IPS-NIHi7 (cell line): ENCODE measurements around the gene FMC1.
"Not testable (repeated sequence)": the region's sequence is repeated elsewhere in the genome, so short reads cannot be mapped to it uniquely, and the experiment has no call there.

ENCODE experiments used
- DNase-seq: peaks from one replicate; pipeline ENCODE4 v3.0.0; 2012; ENCODE audit warnings: mixed read lengths; ENCODE audit errors: extremely low spot score

Gene FMC1

DNA sequence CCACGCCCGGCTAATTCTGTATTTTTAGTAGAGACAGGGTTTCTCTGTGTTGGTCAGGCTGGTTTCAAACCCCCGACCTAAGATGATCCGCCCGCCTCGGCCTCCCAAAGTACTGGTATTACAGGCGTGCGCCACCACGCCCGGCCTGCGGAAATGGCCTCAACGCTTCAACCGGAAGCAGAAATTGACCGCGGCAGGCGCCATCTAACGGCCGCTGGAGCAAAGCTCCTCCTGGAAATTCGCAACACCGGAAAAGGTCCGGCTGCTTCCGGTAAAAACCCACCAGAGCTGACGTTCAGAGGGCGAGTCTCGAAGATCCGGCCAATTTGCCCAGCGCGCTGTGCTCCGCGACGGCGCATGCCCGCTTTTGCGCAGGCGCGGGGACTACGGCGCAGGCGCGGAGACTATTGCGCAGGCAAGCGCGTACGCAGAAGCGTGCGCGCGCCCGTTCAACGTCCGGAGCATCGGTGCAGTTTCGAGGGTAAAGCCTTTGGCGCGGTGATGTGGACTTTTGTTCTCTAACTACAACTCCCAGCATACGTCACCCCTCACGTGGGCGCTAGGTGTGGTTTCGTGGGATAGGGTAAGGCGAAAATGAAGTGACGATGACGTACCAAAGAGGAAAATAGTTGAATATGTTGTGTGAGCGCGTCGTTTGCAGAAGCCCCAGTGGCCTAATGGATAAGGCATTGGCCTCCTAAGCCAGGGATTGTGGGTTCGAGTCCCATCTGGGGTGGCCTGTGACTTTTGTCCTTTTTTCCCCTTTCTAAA lies 915 bp upstream of the FMC1 start:
- DNase-seq, result peak; percentile 94

DNA sequence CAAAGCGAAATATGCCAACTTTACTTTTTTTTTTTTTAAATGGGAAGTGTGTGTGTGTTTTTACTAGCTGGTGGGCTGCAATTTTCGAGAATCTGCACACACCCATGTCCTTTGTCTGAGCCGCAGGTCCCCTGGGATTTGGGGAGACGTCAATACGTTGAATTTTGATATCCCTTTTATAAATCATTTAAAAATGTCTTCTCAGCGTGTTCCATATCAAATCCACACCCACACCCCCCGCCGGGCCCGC lies 404 bp upstream of the FMC1 start:
- no peak for DNase-seq

DNA sequence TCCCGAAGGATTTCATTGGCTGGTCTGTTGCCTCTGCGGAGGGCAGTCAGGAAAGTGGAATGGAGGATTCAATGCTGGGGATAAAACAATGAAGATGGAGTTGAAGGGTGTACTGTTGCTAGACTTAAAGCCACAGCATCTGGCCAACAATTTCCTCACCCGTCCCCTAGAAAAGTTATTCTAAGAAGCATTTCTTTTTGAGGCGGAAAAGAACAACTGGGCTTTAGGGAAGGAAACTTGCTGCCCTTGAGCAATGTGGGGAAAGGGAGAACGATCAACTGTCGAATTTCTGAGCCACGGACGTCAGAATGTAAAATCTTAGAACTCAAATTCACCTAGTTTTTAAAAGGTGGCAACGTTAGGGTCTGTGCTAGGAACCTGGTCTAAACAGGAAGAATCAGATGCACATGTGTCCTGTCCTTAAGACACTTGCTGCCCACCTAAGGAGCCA lies 664 bp downstream of the FMC1 start:
- no peak for DNase-seq

DNA sequence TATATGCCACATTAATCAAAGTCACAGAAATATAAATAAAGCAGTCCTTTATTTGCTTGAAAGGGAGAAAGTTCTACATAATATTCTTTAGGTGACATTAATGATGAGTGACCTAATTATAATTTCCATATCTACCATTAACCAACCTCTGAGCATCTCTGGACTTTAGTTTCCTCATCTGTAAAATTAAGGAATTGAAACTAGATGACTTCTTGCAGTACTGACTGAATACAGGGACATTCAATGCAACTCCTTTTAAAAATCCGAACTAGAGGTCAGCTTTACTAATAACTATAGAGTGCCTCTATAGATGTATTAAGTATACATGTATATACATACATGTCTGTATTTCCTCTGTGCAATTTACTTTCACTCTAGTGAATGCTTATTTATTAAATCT lies 3.9 kb downstream of the FMC1 start:
- DNase-seq, result no peak

DNA sequence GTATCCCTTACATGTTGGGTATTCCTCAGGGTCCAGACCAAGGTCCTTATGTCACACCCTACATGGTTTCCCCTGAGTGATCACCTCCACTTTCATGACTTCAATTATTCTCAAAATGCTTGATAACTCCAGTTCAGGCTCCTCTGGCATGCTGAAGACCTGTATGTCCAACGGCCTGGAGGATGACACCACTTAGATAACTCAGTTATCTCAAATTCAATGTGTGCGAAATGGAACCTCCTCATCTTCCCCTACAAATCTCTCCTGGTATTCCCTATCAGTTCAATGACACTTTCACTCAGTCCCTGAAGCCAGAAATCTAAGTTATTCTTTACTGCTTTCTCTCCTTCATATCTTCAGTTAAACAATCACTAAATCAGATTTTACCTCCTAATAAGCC lies 9.9 kb downstream of the FMC1 start:
- no peak for DNase-seq

DNA sequence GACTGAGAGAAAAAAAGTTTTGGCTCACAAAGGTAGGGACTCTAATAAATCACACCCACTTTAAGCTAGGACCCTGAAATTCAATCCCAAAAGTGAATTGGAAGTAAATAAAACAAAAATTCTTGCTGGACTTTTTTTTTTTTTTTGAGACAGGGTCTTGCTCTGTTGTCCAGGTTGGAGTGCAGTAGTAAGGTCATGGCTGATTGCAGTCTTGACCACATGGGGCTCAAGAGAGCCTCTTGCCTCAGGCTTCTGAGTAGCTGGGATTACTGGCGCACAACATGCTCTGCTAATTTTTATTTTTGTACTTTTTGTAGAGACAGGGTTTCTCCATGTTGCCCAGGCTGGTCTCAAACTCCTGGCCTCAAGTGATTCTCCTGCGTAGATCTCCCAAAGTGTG lies 13.6 kb downstream of the FMC1 start:
- no peak for DNase-seq

DNA sequence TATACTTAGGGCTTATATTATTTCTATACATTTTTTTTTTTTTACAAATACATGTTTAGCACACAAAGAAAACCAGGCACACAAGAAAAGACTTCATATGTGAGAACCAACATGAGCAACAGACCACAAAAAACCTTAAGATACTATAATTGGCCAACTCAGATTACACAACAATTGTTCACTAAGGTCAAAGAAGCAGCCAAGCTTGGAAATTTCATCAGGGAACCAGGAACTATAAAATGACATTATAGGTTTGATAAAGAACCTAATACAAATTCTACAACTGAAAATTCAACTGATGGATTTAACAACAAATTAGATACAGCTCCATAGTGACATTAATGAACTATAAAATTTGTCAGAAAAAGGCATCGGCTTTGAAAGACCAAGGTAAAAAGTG lies 14.2 kb downstream of the FMC1 start:
- DNase-seq, result no peak

DNA sequence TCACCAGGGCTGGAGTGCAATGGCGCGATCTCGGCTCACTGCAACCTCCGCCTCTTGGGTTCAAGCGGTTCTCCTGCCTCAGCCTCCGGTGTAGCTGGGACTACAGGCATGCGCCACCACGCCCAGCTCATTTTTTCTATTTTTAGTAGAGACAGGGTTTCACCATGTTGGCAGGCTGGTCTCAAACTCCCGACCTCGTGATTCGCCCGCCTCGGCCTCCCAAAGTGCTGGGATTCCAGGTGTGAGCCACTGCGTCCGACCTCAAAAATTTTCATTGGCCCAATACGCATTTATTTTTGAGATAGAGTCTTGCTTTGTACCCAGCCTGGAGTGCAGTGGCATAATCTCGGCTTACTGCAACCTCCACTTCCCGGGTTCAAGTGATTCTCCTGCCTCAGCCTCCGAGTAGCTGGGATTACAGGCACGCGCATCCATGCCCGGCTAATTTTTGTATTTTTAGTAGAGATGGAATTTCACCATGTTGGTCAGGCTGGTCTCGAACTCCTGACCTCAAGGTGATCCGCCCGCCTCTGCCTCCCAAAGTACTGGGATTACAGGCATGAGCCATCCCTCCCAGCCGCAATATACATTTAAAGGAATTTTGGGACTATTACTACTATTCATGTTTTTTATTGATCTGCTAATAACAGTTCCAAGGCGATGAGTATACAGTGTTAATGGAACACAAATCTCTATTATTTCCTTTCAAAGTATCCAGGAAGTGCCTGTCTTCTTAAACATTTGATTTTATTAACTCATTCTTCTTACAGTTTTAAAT lies 16.8 kb downstream of the FMC1 start:
- DNase-seq, result not testable (repeated sequence)

DNA sequence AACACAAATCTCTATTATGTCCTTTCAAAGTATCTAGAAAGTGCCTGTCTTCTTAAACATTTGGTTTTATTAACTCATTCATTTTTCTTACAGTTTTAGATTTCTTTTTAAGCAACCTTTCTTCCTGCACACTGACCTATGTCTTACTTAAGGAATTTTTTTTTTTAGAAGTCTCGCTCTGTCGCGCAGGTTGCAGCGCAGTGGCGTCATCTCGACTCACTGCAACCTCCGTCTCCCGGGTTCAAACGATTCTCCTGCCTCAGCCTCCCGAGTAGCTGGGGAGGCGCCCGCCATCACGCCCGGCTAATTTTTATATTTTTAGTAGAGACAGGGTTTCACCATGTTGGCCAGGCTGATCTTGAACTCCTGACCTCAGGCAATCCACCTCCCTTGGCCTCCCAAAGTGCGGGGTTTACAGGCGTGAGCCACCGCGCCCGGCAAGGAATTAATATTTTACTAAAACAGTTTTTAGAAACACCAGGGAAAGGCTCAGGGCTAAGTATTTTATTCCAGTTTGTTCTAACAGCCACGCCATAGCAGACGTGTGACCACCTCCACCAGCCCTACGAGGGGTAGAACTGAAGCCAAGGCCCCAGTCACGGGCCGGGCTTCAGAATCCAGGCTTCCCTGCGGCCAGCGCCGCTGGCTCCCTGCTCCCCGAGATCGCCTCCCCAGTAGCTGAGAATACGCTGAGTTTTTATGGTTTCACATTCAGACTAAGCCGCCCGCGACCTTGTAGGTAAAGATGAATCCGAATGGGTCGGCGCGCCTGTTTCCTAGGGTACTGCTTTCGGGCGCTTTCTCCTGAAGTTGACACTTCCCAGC lies 17.6 kb downstream of the FMC1 start:
- peak; percentile 23 for DNase-seq

DNA sequence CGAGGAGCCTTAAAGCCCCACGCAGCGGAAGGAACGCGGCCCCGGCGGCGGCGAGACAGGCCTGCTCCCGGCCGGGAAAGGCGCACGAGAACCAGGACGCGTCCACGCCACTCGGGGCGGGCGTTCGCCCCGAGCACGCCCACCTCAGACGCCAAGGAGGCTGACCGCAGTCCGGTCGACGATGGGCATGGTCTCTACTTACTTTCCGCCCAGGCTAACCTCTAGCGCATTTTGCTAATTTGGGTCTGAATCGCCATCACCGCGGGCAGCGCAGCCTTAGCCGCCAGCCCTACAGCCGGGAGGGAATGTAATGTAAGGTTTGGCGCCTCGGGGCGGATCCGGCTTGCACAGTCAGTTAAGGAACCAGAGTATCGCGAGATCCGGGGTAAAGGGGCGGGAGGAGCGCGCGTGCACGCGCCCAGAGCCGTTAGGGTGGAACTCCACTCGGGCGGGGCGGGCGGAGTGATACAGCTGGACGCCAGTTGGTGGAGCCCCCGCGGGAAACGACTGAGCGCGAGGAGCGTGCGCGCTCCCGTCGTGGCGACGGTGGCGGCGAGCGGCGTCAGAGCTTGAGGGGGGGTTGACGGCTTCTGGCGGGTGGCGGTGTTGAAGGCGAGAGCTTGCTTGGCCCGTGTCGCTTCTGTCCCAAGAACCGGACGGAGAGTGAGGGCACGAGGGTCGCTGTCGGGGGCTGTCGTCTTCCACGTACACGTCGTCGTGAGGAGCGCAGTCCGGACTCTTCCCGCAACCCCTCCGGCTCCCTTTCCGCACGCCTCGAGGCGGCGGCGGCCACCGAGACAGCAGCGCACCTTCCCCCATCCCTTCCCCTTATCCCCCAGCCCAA lies 18.5 kb downstream of the FMC1 start, which contains the start of gene LUC7L2:
Gene LUC7L2, plus strand, starts transcription at position 529 of the 844 bp plus-strand sequence. CDS start 368 bp downstream, outside the sequence.
- peak; percentile 89 for DNase-seq

DNA sequence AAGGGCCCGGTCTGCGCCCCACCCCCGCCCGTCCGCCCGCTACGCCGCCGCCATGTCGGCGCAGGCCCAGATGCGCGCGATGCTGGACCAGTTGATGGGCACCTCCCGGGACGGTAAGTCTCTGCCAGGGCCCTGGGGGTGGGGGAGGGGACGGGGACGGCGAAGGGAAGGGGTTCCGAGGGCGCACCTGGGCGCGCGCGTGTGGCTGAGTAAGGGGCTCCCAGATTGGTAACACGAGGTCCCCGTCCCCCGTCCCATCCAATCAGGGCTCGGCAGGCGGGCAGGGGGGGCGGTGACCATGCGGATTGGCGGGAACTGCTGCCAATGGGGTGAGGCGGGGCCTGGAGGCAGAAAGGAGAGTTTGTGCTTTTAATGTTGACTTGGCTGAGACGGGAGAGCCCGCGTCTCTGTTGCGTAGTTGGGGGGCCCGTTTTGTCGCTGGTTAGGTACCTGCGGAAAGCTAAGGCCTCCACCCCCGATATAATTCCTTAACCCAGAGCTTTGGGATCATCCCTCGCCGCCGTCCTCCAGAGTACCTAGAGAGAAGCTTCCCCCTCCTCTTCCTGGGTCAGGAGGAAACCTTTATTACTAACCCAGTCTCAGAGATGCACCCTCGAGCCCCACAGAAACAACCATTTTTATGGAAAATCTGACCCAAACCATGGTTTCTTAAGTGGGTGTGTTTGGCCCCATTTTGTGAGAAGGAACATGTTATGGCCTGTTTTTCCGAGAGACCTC lies 19.2 kb downstream of the FMC1 start:
- DNase-seq, result peak; percentile 98

DNA sequence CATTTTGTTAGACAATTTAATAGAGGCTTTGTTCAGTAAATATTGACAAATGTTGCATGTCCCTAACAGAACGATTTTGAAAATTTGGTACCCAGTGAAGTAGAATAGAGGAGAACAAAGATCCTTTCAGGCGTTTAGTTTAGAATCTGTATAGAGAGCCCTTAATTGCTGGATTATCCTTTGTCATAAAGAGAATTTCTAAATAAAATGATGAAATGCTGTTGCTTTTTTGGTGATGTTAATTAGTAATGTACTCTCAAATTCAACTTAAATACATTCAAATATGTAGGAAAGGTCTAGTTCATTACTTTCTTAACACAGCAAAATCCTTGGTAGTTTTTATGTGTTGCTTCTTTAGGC lies 19.8 kb downstream of the FMC1 start:
- no peak for DNase-seq

DNA sequence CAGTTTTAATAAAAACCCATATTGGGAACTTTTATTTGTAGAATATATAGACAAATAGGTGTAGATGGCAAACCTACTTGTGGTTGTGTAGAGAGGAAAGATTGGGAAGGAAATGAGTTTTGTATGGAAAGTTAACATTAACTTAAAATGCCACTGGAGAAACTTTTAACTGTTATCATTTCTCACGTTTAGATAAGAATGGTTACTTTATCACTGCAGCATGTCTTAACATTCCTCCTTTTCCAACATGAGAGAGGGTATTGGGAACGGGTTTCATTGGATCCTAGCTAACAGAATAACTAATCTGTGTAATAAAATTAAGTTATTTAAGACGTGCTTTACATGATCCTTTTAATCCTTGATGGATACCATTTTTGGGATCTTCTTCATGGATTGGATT lies 20.4 kb downstream of the FMC1 start:
- no peak for DNase-seq

DNA sequence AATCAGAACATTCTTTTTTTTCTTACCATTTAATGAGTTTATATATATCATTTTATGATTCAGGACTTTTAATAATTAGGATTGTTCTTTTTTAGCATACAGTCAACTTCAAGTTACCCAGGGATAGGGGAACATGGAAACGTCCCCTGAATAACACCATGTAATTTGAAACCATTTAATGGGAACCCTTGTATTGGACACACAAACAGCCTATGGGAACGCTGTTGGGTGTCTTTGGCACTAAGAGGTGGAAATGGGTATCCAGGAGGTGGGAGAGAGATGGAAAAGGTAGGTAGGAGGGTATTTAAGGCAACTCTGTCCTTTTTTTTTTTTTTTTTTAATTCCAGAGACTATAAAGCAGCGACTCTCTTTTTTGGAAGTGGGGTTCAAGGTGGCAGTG lies 21.2 kb downstream of the FMC1 start:
- peak; percentile 28 for DNase-seq

DNA sequence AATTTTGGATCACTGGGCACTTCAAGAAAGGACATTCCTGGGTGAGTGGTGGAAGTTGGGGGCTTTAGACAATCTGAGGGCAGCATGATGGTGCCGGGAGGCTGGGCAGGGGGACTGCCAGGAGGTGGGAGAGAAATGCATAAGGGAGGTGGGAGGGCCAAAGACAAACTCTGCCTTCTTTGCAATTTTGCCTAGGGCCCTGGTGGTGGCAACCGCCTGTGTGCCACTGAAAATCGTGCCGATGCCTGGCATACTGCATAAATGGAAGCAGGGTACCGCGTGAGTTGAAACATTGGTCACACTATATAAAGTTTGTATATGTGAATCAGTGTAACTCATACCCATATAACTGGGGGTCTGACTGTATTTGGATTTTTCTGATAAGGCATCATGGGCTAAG lies 21.8 kb downstream of the FMC1 start:
- no peak for DNase-seq

DNA sequence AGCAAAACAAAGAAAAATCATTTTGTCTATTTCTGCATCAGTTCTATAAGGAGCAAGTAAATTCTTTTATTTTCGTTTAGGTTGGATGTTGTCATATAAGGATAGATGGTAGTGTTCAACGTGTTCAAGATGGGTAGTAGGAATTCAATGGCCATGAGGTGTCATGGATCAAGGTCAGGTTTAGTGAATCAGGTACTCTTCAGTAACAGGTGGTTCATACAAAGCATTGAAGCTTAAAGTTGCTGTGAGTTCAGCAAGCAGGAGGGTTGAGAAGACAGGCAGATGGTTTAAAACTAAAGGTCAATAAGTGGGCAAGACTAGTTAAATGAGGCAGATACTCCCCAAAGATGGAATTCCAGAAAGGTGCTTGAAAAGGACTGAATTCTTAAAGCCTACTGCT lies 24.2 kb downstream of the FMC1 start:
- DNase-seq, result no peak

DNA sequence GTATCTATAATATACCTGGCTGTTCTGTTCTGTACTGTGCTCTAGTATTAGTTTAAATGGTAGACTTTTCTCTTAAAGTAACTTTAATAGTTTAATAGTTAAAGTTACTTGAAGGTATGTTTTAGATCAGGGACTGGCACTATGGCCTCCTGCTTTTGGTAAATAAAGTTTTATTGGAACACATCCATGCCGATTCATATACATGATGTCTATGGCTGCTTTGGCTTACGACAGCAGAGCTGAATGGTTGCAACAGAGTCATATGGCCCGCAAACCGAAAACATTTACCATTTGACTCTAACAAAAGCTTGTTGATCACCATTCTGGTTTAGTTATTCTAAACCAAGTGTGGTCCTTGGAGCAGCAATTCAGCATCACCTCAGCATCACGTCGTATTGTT lies 25.3 kb downstream of the FMC1 start:
- no peak for DNase-seq

DNA sequence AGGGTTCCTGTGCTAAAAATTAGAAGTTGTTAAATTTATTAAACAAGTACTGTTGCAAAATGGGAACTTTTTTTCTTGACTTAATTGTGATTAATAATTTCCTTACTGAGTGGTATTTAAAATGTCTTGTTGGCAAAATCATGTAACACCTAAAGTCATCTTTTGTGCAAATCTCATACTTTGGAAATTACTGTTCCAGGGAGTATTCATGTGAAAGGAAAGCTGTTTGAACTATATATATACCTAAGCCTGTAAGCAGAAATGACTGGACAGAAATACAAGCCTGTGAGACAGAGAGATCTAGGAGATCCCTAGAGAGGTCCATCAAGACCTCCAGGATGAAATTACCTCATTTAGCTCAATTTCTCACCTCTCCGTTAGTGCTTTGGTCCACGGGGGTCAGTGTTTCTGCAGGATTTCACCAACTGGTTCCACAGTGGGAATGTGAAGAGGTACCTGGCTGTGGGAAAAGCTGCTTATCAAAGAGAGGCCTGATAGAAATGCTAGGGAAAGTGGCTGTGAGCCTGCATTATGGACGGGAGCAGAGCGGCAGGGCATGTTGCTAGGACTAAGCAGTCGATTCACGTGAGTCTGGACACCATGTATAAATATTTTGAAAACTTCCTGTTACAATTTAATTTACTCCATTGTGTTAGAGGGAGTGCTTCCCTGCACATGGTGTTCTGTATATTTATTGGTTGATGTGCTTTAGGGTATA lies 26.5 kb downstream of the FMC1 start:
- no peak for DNase-seq

DNA sequence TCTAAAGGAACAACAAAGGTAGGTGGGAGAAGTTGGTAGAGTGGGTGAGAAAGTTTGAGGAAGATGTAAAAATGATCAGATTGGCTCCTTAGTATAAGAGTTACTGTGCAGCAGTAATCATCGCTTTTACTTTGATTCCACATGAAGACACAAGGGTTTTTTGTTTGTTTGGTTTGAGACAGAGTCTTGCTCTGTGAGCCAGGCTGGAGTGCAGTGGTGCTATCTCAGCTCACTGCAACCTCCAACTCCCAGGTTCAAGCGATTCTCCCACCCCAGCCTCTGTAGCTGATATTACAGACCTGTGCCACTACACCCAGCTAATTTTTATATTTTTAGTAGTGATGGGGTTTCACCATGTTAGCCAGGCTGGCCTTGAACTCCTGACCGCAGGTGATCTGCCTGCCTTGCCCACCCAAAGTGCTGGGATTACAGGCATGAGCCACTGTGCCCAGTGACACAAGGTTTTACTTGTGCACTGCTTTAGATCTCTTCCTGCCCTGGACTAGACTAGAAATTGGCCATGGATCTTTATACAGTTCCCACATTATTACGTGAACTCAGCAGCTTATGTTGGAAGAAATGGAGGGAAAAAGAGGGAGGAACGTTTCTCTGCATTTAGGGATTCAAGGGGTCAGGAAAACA lies 29.3 kb downstream of the FMC1 start:
- no peak for DNase-seq

DNA sequence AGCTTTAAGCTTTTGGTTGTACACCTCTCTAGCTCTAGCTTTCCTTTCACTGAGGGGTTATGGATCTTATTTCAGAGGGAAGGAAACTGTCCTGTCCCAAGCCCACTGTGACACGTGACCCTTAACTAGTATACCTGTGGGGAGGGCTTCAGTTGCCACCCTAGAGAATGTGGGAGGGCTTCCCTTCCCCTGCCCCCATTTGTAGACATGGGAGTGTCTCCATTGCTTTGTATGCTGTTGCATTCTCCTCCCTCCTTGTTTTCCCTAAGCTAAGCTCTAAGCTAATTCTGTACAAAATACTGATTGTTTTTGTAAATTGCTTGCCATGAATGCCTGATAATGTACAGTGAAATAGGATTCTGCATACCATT lies 29.8 kb downstream of the FMC1 start:
- peak; percentile 16 for DNase-seq
